Hematopoietic multipotent progenitor cell (in vitro differentiated cells): ENCODE measurements around the gene CHMP4A. TPM values are rescaled to one million over a fixed set of nuclear protein-coding genes. Genes with fewer than 3 reads are reported as not detected.
"Not testable (repeated sequence)": the region's sequence is repeated elsewhere in the genome, so short reads cannot be mapped to it uniquely, and the experiment has no call there.

Experiments
- DNase-seq, 3 donors: peaks; one replicate each; pipeline ENCODE4 v3.0.0-alpha.2; 2011 to 2015; ENCODE audit warnings: low read depth in 2 of 3, low spot score in 2 of 3
- total RNA-seq: library from RNA; depleted of rRNA; stranded (reverse); fragments of >200 nt; gene quantifications from one replicate; pipeline ENCODE4 v1.2.3, GENCODE V29; 2012

CHMP4A gene
- total RNA-seq, 1 donor = 13.7 TPM

DNA sequence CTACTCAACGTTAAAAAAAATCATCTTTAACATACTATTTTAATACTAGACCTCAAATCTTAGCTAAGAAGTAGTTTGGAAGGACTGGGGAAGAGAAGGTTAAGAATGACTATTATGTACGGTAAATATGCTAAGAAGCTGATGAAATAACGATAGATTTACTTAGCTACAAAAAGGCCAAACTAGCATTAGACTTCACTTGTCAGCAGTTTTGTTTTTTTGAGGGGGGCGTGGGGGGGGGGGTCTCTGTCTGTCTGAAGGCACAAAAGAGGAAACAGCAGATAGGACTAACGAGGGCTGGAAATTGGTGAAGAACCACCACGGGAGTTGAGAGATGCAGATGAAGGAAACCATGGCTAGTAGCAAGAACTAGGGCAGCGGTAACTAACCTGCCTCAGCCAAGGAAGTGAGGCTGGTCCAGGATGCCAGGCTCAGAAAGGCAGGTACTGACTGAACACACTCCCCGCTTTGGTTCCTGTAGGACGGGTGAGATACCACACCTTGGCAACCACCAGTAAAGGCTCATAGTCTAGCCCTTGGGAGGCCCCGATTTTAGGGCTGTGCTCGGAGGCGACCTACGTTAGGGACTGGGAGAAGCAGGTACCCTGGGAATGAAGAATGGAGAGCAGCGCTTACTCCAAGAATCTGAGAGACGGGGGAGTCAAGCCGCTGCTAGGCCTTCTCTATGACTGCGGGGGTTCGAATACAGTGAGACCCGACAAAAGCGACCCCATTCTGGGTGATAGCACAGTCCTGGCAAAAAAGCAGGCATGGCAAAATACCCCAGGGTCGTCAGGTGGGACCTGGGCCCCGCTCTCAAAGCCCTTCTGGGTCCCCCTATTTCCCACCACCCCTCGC is 18.2 kb upstream of the CHMP4A start:
- peak in 1 of 3 donors; percentile 18 for DNase-seq

DNA sequence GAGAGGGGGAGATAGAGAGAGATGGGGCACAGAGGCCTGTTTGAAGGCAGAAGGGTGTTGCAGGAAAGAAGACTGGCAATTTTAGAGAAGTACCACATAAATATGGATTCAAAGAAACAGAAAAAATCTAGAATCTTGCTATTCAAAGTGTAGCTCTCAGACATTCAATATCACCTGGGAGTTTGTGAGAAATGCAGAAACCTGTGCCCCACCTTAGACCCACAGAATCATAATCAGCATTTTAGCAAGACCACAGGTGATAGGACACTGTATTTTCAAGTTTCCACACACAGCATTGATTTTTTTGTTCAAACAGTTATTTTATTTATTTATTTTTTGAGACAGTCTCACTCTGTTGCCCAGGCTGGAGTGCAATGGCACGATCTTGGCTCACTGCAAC is 15.6 kb upstream of the CHMP4A start:
- no peak for DNase-seq

DNA sequence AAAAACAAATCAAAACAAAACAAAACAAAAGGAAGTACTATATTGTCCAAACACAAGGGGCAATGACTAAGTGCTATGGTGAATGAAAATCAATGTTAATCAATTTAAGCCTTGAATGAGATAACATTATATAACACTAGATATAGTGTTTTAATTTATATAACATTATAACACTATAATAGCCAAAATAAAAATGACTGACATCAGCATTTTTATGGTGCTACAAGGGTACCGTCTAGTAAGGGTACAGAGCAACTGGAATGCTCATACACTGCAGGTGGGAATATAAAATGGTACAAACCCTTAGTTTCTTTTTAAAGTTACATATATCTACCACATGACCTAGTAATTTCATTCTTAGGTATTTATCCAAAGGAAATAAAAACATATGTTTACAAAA is 13.2 kb upstream of the CHMP4A start:
- no peak for DNase-seq

DNA sequence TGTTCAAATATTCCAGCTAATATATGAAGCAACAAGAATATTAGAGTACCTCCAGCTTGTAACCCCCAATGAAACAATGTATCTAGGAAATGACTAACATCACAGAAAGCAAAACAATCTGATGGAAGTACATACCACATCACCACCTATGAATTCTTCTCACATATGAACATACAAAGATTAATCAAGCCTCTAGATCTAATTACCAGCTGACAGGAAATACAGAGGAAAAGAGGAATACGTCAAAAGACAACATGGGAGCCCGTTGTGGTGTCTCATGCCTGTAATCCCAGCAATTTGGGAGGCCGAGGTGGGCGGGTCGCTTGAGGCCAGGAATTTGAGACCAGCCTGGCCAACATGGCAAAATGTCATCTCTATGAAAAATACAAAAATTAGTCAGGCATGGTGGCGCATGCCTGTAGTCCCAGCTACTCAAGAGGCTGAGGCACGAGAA is 11.4 kb upstream of the CHMP4A start:
- DNase-seq = no peak

DNA sequence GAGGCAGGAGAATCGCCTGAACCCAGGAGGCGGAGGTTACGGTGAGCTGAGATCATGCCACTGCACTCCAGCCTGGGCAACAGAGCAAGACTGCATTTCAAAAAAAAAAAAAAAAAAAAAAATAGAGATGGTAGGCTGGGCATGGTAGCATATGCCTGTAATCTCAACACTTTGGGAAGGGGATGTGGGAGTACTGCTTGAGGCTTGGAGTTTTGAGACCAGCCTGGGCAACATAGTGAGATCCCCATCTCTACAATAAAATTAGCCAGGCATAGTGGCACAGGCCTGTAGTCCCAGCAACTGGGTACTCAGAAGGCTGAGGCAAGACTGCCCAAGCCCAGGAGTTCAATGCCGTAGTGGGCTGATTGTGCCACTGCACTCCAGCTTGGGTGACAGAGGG is 9.7 kb upstream of the CHMP4A start:
- not testable (repeated sequence) for DNase-seq

DNA sequence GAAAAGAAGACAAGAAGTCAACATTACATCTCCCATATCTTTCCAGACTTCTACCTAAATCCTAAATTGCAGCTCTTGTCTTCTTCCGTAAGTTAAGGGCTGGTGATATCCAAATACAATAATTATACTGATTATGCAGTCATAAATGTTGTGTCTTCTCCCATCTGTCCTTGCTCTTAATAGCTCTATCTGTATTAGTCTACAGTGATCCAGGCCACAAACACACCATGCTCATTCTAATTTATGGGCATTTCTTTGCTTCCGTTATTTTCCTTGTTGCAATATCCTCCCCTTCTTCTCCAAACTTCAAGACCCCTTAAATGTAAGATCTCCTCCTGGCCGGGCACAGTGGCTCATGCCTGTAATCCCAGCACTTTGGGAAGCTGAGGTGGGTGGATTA is 6.2 kb upstream of the CHMP4A start:
- no peak for DNase-seq

DNA sequence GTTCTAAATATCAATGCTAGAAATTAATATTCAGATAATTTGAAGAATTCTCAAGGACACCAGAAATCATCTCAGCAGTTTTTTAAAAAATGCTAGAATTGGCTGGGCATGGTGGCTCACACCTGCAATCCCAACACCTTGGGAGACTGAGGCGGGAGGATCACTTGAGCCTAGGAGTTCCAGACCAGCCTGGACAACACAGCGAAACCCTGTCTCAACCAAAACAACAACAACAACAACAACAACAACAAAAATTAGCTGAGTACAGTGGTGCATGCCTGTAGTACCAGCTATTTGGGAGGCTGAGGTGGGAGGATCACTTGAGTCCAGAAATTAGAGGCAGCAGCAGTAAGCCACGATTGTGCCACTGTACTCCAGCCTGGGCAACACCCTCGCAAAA is 5.8 kb upstream of the CHMP4A start:
- DNase-seq = no peak

DNA sequence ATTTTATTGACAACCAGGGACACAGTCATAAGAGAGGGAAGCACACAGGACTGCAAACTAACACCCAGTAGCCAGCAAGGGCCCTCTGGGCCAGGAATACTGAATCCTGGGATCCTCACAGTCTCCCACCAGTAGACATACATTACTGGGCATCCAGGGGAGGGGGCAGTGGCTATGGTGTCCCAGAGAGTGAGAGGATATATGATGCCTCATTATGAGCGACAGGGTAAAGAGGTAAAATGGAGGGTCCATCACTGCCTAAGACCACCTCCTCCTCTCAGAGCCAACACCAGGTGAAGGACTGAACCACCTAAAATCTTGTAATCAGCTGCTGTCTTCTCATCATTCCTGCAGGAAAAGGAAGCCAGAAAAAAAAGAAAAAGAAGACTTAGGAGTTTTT is 3.6 kb upstream of the CHMP4A start:
- not testable (repeated sequence) for DNase-seq

DNA sequence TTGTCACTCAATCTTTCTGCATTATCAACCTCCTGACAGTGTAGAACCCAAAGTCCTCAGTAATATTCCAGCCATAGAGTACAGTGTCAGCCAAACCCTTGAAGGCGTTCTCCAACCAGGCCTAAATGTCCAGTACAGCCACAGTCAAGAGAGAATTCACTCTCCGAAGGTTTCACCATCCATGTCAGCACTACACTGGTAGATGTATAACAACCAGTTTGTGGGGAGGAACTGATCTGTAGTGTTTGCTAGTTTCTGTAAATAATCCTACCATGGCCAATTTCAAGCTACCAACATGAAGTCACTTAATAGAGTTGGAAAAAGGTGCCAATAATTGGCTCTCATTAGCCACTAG is 3.0 kb upstream of the CHMP4A start:
- no peak for DNase-seq

DNA sequence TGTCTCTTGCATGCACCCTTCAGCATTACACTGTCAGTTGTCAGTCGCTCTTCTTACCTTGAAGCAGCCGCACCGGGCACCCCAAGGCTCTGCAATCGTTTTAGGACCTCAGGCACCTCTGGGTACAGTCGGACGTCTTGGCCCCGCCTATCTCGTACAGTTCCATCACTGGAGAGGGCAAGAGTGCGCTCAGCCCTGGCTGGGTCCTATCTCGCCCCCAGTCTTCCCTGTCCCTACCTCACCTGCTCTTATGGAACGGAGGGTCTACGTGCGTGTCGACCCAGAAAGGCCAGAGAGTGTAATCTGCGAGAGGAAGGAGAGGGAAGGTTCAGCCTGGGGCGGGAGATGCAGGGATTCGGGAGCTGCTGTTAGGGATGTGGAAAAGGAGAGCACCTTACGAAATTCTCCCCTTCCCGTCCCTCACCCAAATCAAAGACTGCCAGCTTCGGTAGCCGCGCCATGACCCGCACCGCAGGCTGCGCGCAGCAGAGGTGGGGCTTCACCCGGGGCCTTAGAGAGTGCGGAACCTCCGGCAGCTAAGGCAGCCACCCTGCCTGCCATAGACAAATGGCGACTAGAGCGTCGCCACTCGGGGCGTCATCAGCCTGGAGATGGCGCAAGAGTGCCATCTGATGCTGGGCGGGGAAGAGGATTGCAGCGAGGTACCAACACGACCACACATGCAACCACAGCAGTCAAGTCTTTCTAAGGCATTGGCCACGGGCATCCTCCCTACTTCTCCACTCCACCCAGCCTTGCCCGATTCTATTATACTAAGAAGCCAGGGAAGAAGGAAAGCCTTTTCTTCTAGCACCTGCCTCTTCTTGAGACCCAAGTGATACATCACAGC is 2.4 kb upstream of the CHMP4A start, which contains the start of gene MDP1:
TSS of gene MDP1 (minus strand) at position 572 of the 850 bp plus-strand sequence. CDS start at position 461, 111 bp downstream.
- peak; percentile 83 to 95 (median 92) for DNase-seq

DNA sequence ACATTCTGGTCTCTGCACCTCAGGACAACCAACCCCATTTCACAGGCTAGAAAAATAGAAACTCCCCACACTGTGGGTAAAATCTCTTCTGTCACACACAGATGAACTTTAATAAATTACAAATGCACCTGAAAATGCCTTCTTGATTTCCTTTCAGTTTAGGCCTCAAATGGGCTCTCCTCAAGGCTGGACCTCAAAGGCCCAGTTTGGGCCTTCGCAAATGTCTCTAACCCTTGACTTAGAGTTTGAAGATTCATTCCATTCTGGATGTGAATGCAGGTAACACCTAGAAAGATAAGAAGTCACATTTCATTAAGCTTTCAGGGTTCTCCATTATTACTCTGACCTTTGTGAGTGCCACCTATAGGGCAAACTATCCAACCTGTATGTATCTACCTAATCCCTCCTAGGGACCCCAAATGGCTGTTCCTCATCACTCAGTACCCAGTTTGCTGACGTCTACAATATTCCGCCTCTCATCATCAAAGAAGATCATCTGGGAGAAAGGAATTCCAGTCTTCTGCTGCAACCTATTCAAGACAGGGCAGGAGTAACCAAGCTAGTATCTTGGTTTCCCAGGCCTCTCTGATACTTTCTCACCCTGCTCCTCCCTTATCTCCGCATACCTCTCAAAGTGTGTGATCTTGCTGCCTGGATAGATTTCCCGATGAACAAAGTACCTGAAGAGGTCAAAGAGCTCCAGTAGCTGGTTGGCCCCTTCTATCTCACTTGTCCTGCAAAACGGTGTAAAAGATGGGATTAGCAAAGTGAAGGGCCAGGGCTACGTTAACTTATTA is 776 bp upstream of the CHMP4A start:
- DNase-seq = no peak

DNA sequence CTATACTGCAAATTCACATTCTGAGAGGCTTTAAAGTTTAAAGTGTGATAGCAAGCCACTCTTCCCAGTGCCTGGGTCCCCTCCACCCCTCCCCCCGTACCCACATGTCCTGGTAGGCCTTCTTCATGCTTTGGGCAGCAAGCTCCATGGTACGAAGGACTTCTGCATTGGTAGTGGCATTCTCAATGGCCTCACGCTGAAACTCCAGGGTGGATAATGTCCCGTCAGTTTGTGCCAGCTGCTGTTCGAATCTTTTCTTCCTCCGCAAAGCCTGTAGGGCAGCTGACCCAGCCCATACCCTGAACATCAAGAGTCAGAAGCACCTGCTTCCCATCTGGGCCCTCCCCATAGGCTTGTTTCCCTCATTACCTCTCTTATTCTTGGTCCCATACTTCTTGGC is 2.0 kb downstream of the CHMP4A start:
- no peak for DNase-seq

DNA sequence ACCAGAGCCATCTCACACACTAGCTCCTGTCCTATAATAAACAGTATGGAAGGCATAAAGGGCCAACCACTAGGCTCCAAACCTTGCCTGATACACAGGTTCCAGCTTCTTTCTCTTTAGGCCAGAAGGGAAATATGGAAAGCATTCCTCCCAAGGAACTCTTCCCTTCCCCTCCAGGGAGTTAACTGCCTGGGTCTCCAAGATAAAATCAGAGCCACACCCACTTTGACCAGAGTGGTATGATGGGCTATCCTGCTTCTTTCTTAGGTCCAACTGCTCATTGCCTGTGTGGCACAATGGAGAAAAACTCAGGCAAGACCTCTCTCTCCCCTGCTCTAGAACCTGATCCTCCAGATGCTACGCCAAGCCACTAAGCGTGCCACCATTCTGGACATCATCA is 5.7 kb downstream of the CHMP4A start:
- no peak for DNase-seq

DNA sequence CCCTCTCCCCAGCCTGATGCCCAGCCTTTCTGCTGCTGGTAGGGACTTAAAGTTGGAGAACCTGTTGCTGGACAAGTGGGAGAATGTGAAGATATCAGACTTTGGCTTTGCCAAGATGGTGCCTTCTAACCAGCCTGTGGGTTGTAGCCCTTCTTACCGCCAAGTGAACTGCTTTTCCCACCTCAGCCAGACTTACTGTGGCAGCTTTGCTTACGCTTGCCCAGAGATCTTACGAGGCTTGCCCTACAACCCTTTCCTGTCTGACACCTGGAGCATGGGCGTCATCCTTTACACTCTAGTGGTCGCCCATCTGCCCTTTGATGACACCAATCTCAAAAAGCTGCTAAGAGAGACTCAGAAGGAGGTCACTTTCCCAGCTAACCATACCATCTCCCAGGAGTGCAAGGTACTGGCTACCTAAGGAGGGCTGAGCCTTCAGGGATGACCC is 6.2 kb downstream of the CHMP4A start:
- DNase-seq = no peak

DNA sequence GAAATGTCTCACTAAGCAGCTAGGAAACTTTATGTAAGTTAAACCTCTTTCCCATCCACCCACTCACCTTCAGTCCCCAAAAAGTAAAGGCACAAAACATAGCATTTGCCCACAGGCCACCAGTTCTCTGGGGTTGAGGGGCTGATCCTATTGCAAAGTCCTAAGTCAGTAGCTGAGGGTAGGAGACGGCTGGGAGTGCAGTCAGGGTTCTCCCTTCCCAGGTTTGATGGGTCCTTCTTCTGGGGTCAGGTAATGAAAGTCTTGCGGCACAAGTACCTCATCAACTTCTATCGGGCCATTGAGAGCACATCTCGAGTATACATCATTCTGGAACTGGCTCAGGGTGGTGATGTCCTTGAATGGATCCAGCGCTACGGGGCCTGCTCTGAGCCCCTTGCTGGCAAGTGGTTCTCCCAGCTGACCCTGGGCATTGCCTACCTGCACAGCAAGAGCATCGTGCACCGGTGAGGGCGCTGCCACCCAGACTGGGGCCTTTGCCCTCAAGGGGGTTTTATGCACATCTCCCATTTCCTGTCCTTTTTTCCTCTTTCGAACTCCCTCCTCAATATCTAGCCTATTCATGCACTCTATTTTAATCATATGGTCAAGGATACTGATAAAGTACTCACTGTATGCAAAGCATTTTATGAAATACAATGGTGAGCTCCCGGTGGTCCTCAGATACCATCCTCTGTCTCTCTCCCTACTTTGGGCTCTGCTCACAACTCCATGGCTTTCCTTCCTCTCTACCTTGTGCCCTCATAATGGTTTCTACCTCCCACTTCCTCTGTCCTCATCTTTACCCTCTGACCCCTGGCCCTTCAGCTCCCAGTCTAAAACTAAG is 6.8 kb downstream of the CHMP4A start:
- no peak for DNase-seq

DNA sequence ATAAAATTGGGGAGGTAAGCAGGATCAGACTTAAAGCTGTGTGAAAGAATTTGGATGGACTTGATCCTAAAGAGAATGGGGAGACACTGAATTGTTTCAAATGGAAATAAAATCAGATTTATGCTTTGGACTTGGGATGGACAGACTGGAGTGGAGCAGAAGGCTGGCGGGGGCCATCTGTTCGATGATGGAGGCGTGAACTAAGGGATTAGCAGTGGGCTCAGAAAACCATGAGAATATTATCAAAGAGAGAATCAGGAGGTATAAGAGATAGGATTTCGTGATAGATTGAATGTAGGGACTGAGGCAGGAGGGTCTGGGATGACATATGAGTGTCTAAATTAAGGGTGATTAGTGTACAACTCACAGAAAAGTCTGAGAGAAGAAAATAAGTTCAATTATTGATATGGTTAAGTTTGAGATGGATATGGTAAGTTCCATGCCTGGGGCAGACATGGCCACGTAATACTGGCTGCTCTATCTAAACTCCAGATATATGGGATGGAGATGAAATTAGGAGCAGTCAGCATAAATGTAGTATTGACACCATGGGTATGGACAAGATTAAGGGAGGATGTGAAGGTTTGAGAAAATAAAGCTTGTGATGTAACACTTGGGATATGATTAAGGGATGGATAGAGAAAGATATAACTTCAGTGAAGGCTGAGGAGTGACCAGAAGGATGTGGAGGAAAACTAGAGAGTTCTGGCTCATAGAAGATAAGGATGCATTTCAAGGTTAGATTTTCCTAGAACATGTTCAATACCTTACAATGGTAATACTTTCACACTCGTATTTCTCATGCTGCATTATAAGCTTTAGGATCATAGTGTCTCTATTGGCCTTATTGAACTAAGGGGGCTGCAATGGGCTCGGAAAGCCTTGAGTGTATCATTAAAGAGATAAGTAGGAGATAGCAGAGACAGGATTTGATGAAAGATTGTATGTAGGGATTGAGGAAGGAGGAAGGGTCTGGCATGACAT is 8.8 kb downstream of the CHMP4A start:
- no peak for DNase-seq

DNA sequence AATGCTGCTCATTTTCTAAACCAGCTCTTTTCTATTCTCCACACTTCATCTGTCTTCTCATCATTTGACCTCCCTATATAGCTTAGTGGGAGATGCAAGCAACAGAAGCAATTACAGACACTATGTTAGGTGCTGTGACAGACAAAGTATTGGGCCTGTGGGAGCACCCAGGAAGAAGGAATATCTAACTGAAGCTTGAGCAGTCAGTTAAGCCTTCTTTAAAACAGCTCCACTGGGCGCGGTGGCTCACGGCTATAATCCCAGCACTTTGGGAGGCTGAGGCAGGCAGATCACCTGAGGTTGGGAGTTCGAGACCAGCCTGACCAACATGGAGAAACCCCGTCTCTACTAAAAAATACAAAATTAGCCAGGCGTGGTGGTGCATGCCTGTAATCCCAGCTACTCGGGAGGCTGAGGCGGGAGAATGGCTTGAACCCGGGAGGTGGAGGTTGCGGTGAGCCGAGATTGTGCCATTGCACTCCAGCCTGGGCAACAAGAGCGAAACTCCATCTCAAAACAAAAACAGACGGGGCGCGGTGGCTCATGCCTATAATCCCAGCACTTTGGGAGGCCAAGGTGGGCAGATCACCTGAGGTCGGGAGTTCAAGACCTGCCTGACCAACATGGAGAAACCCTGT is 9.9 kb downstream of the CHMP4A start:
- DNase-seq = not testable (repeated sequence)

DNA sequence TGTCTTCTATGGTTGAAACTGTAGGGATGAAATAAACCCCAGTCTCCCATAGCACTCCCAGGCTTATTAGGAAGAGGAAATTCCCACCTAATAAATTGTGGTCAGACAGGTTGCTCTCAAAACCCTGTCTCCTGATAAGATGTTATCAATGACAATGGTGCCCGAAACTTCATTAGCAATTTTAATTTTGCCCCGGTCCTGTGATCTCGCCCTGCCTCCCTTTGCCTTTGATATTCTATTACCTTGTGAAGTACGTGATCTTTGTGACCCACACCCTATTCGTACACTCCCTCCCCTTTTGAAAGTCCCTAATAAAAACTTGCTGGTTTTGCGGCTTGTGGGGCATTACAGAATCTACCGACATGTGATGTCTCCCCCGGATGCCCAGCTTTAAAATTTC is 10.8 kb downstream of the CHMP4A start:
- not testable (repeated sequence) for DNase-seq
